Measurements from ENCODE around the gene CDHR3.

DNA sequence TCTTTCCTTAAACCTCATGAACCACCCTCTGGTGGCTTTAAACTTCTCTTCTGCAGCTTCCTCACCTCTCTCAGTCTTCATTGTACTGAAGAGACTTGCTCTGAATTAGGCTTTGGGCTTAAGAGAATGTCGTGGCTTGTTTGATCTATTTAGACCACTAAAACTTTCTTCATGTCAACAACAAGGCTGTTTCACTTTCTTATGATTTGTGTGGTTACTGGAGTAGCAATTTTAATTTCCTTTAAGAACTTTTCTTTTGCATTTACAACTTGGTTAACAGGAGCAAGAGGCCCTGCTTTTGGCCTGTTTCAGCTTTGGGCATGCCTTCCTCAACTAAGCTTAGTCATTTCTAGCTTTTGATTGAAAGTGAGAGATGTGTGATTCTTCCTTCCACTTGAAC lies 38.1 kb upstream of the CDHR3 start:
- TF ChIP-seq, protein P1, sequence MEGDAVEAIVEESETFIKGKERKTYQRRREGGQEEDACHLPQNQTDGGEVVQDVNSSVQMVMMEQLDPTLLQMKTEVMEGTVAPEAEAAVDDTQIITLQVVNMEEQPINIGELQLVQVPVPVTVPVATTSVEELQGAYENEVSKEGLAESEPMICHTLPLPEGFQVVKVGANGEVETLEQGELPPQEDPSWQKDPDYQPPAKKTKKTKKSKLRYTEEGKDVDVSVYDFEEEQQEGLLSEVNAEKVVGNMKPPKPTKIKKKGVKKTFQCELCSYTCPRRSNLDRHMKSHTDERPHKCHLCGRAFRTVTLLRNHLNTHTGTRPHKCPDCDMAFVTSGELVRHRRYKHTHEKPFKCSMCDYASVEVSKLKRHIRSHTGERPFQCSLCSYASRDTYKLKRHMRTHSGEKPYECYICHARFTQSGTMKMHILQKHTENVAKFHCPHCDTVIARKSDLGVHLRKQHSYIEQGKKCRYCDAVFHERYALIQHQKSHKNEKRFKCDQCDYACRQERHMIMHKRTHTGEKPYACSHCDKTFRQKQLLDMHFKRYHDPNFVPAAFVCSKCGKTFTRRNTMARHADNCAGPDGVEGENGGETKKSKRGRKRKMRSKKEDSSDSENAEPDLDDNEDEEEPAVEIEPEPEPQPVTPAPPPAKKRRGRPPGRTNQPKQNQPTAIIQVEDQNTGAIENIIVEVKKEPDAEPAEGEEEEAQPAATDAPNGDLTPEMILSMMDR (conservative IDR thresholded peaks at IDR 0.05 in 1 of 2, IDR thresholded peaks at IDR 0.05 in 1 of 2; ENCODE audit: extremely low read depth in 1 of 2, insufficient read depth in 1 of 2, low read depth in 1 of 2, low read length in 2 of 2) = no peak
- TF ChIP-seq EZH2 (IDR thresholded peaks at IDR 0.05; ENCODE audit: borderline replicate concordance, low read length) = no peak

Measured in mammary epithelial cell (primary cell).